Measurements from ENCODE around the gene TMEM80. TPM values are rescaled to one million over a fixed set of nuclear protein-coding genes. Genes with fewer than 3 reads are reported as not detected.

Gene TMEM80
- total RNA-seq, 1 donor from 2014 or later = 16.9 TPM

- H3K36me3 Mint-ChIP-seq (ENCODE audit: low read depth) = no peaks in the 10 kb centered on the region
- no peaks in the 10 kb centered on the region for H3K27me3 Mint-ChIP-seq (ENCODE audit: low read depth)
- DNase-seq (ENCODE audit: low spot score) = no peak
Measured at GRCh38 chr11:742571-743201, 47.1 kb downstream of the TMEM80 start.

DNA sequence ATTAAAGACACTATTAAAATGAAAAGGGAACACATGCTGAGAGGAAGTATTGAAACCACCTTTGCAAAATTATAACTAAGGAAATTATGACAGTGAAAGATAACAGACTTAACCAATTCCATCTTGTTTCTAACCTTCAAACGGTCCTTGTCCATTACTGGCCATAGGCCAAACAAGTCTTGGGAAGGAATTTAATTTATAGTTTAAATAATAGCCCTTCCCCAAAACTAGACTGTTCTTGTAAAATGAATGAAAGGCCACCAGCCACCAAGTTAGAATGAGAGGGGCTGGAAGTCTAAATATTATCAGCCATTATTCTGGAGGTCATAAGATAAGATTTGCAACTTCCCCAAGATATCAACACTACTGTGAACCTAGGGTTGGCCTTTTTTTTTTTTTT is 49.8 kb downstream of the TMEM80 start:
- Mint-ChIP-seq H3K27ac (ENCODE audit: unreplicated experiment) (no peak overlapping the region), H3K9me3 (ENCODE audit: low read depth) (no peaks in the 10 kb centered on the region)

More at GRCh38 chr11:742571-743201, 47.1 kb downstream of the TMEM80 start:
- H3K27ac Mint-ChIP-seq (ENCODE audit: unreplicated experiment) = no peak overlapping the region
- H3K4me3 Mint-ChIP-seq (ENCODE audit: unreplicated experiment) = no peak overlapping the region
- no peaks in the 10 kb centered on the region for H3K9me3 Mint-ChIP-seq (ENCODE audit: low read depth)
- TF ChIP-seq, protein P1, sequence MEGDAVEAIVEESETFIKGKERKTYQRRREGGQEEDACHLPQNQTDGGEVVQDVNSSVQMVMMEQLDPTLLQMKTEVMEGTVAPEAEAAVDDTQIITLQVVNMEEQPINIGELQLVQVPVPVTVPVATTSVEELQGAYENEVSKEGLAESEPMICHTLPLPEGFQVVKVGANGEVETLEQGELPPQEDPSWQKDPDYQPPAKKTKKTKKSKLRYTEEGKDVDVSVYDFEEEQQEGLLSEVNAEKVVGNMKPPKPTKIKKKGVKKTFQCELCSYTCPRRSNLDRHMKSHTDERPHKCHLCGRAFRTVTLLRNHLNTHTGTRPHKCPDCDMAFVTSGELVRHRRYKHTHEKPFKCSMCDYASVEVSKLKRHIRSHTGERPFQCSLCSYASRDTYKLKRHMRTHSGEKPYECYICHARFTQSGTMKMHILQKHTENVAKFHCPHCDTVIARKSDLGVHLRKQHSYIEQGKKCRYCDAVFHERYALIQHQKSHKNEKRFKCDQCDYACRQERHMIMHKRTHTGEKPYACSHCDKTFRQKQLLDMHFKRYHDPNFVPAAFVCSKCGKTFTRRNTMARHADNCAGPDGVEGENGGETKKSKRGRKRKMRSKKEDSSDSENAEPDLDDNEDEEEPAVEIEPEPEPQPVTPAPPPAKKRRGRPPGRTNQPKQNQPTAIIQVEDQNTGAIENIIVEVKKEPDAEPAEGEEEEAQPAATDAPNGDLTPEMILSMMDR (IDR thresholded peaks at IDR 0.05) = no peak
- H3K4me1 Mint-ChIP-seq (ENCODE audit: low read depth) = peaks cover 5% of the 10 kb centered on the region

DNA sequence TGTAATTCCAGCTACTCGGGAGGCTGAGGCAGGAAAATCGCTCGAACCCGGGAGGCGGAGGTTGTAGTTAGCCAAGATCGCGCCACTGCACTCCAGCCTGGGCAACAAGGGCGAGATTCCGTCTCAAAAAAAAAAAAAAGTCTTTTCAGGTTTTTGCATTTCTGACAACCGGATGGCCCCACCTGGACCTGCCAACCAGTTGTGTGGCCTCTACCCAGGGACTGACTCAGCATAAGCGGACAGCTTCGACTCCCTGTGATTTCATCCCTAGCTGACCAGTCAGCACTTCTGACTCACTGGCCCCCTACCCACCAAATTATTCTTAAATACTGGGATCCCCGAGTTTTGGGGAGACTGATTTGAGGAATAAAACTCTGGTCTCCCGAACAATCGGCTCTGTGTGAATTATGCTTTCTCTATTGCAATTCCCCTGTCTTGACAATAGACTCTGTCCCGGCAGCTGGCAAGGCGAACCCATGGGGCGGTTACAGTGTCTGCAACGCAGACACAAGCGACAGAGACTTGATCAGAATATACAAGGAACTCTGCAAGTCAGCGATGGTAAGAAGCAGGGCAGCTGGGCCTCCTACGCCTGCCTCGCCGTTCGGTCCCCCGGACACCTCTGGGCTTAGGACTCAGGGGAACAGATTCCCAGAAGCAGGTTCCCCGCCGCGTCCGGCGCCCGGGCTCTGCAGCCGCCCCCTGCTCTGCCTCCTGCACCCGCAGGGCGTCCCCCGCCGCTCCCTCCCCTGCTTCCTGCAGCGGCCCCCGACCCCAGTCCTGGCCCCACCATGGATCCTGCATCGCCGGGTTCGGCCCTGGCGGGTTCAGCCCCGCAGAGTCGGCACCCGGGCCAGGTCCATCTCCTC is 50.9 kb downstream of the TMEM80 start:
- DNase-seq (ENCODE audit: low spot score) = no peak
- Mint-ChIP-seq H3K4me3 (ENCODE audit: unreplicated experiment) (peak overlapping the region; percentile 88), H3K27ac (ENCODE audit: unreplicated experiment) (peak overlapping the region; percentile 83), H3K4me1 (ENCODE audit: low read depth) (peaks cover 24% of the 10 kb centered on the region), H3K9me3 (ENCODE audit: low read depth) (no peaks in the 10 kb centered on the region), H3K36me3 (ENCODE audit: low read depth) (no peaks in the 10 kb centered on the region), H3K27me3 (ENCODE audit: low read depth) (no peaks in the 10 kb centered on the region)
- TF ChIP-seq, protein P1 (IDR thresholded peaks at IDR 0.05) = no peak

More for the DNA sequence above, 49.8 kb downstream of the TMEM80 start:
- Mint-ChIP-seq H3K36me3 (ENCODE audit: low read depth) (no peaks in the 10 kb centered on the region), H3K4me1 (ENCODE audit: low read depth) (peaks cover 24% of the 10 kb centered on the region), H3K4me3 (ENCODE audit: unreplicated experiment) (no peak overlapping the region), H3K27me3 (ENCODE audit: low read depth) (no peaks in the 10 kb centered on the region)
- TF ChIP-seq, protein P1 (IDR thresholded peaks at IDR 0.05) = no peak
- no peak for DNase-seq (ENCODE audit: low spot score)

DNA sequence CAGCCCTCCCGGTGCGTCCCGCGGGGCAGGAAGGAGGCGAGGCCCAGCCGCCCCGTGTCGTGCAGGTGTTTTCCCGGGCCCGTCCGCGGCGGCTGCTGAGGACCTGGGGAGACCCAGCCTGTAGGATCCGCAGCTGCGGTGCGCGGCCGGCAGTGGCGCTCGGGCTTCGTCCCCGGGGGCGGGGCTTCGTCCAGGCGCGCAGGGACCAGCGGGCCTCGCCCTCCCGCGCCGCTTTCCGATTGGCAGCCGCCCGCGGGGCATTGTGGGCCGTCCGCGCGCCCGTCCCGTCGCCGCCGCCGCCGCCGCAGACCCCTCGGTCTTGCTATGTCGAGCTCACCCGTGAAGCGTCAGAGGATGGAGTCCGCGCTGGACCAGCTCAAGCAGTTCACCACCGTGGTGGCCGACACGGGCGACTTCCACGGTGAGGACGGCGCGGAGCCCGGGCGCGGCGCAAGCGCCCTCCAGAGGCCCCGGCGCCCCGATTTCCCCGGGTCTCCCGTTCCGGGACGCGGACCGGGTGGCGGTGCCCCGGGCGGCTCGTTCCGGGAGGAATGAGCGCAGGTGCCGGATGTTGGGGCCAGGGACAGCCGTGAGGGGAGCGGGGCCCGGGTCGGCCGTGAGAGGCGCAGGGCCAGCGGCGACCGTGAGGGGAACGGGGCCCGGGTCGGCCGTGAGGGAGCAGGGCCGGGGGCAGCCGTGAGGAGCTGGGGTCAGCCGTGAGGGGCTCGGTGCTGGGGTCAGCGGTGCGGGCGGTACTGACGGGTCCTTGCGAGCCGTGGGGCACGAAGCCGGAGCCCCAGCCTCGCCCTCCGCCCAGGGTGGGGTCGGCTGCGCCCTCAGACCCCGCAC is 51.8 kb downstream of the TMEM80 start, which contains the start of gene TALDO1:
TALDO1 (plus strand) TSS at position 307 of the 849 bp plus-strand sequence; CDS start at position 325, 18 bp downstream.
- Mint-ChIP-seq H3K4me1 (ENCODE audit: low read depth) (peaks cover 26% of the 10 kb centered on the region), H3K9me3 (ENCODE audit: low read depth) (no peaks in the 10 kb centered on the region), H3K4me3 (ENCODE audit: unreplicated experiment) (peak within 1 kb of the TSS; percentile 88), H3K36me3 (ENCODE audit: low read depth) (no peaks in the 10 kb centered on the region), H3K27me3 (ENCODE audit: low read depth) (no peaks in the 10 kb centered on the region), H3K27ac (ENCODE audit: unreplicated experiment) (peak within 1 kb of the TSS; percentile 98)
- DNase-seq (ENCODE audit: low spot score) = peak; percentile 93
- TF ChIP-seq, protein P1 (IDR thresholded peaks at IDR 0.05) = peak; percentile 52

DNA sequence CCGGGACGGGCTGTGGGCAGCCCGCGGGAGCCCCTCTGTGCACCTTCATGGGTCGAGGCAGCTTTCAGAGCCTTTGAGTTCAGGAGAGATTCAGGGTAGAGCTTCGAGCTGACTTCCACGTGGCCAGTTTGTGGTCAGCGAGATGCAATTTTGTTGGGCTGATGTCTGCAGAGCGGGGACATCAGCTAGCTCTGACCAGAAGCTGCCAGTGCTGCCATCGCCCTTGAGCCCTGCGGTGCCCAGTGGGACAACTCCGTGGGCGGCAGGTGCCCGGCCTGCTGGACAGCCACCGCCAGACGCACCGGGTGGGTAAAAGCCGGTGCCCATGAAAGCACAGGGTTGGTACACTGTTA is 52.4 kb downstream of the TMEM80 start:
- Mint-ChIP-seq H3K4me1 (ENCODE audit: low read depth) (peaks cover 27% of the 10 kb centered on the region), H3K27ac (ENCODE audit: unreplicated experiment) (peak overlapping the region; percentile 98), H3K27me3 (ENCODE audit: low read depth) (no peaks in the 10 kb centered on the region), H3K9me3 (ENCODE audit: low read depth) (no peaks in the 10 kb centered on the region), H3K4me3 (ENCODE audit: unreplicated experiment) (peak overlapping the region; percentile 88), H3K36me3 (ENCODE audit: low read depth) (no peaks in the 10 kb centered on the region)
- DNase-seq (ENCODE audit: low spot score) = no peak
- TF ChIP-seq, protein P1 (IDR thresholded peaks at IDR 0.05) = no peak

Measured in chondrocyte (in vitro differentiated cells).